Activated CD8-positive, alpha-beta T cell treated with anti-CD3 and anti-CD28 coated beads for 36 hours (primary cell): Measurements from ENCODE around the gene SNCAIP. TPM values are rescaled to one million over a fixed set of nuclear protein-coding genes. Genes with fewer than 3 reads are reported as not detected.

Experiments used
- ATAC-seq: fragments of 200-7000 bp; cut with Tn5 transposase; one replicate; pipeline ENCODE4 v1.10.0; 2021; ENCODE audit warnings: mild to moderate bottlenecking, moderate library complexity
- CTCF ChIA-PET: fragments of 350-600 bp; sonication (Branson Sonifier 250); formaldehyde crosslinking; loops from one replicate; lab custom pipeline; 2021; ENCODE audit warnings: antibody characterized with exemption; lab: Charles Lee
- POLR2A ChIA-PET: fragments of 350-600 bp; sonication (Branson Sonifier 250); formaldehyde crosslinking; loops from one replicate; lab custom pipeline; 2021; ENCODE audit warnings: antibody characterized with exemption; lab: Charles Lee
- DNase-seq: peaks from one replicate; pipeline ENCODE4 v3.0.0-alpha.2; 2020
- H3K27ac Mint-ChIP-seq: one replicate; pipeline ENCODE4 v1.8.0; 2021; ENCODE audit warnings: mild to moderate bottlenecking, mixed read lengths
- H3K27me3 Mint-ChIP-seq: one replicate; pipeline ENCODE4 v1.8.0; 2021; ENCODE audit warnings: mixed read lengths
- H3K36me3 Mint-ChIP-seq: one replicate; pipeline ENCODE4 v1.8.0; 2021; ENCODE audit warnings: low read depth, mixed read lengths
- H3K4me1 Mint-ChIP-seq: one replicate; pipeline ENCODE4 v1.8.0; 2021; ENCODE audit warnings: low read depth, mixed read lengths
- H3K4me3 Mint-ChIP-seq: one replicate; pipeline ENCODE4 v1.8.0; 2021; ENCODE audit warnings: mild to moderate bottlenecking, moderate library complexity, mixed read lengths
- H3K9me3 Mint-ChIP-seq: one replicate; pipeline ENCODE4 v1.8.0; 2021; ENCODE audit warnings: mixed read lengths
- CTCF ChIP-seq: fragments of 200-600 bp; IDR thresholded peaks from one replicate; pipeline ENCODE4 v1.8.0; 2022; ENCODE audit warnings: antibody characterized with exemption, mild to moderate bottlenecking
- intact Hi-C: fragments of 100-400 bp; cut with micrococcal nuclease; formaldehyde crosslinking; loops from one replicate; pipeline ENCODE4 v1.10.0; 2022
- total RNA-seq, 2 experiments: library from RNA; stranded (reverse); gene quantifications; one replicate each; pipeline ENCODE4 v1.2.3, GENCODE V29; 2021

SNCAIP gene
- total RNA-seq, 2 experiments from 2014 or later = not detected

DNA sequence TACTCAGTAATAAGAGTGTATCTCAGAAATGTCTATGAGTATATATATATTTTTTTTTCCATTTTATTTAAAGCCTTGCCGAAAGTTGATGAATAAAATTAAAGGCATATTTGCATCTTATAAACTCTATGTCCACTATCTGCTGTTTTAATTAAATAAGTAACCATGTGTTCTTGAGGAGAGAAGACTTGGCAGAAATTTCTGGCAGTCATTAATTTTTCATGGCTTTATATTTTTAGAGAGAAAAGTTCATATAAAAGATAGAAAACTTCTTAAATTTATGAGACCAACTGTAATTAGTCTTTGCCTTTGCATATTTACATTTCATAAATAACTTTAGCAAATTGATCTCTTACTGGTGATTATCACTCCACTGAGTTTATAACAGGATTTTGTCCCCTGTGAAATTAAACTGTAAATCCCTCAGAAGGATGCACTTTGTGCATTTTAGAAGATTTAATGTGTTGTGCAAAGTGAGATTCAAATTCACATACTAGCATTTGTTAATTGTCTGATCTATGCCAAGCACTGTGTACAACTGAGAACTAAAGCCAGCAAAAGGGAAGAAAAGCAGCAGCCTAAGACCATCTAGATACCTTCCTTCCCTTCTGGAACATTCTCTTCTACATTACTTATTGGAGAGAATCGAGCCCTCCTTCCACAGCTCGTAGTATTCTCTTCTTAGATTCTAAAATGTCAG is 108.7 kb downstream of the SNCAIP start:
- ChIA-PET CTCF (no interaction called here), POLR2A (no interaction called here)
- Mint-ChIP-seq H3K9me3 (no peaks in the 10 kb centered on the region), H3K27me3 (peaks cover 8% of the 10 kb centered on the region), H3K27ac (no peak overlapping the region), H3K4me3 (no peak overlapping the region), H3K36me3 (no peaks in the 10 kb centered on the region), H3K4me1 (no peaks in the 10 kb centered on the region)
- DNase-seq = no peak
- ATAC-seq = no peak
- no peak for TF ChIP-seq CTCF
- intact Hi-C loops = no loop called here

GRCh38 chr5:122421374-122422079 is 109.5 kb downstream of the SNCAIP start:
- Mint-ChIP-seq H3K36me3 (no peaks in the 10 kb centered on the region), H3K9me3 (no peaks in the 10 kb centered on the region), H3K4me1 (no peaks in the 10 kb centered on the region), H3K4me3 (no peak overlapping the region), H3K27ac (no peak overlapping the region), H3K27me3 (peaks cover 5% of the 10 kb centered on the region)
- no peak for TF ChIP-seq CTCF
- POLR2A ChIA-PET = no interaction called here
- DNase-seq (no peak), ATAC-seq (no peak)
- intact Hi-C loops = no loop called here
- CTCF ChIA-PET = no interaction called here

DNA sequence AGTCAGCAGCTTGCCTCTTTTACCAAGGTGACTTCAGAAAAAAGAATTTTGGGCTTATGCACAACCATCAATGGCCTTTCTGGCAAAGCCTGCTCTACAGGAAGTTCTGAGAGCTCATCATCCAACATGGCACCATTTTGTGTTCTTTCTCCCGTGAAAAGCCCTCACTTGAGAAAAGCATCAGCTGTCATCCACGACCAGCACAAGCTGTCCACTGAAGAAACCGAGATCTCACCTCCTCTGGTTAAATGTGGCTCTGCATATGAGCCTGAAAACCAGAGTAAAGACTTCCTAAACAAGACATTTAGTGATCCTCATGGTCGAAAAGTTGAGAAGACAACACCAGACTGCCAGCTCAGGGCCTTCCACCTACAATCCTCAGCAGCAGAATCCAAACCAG is 111.2 kb downstream of the SNCAIP start:
- TF ChIP-seq CTCF = no peak
- Mint-ChIP-seq H3K27me3 (peaks cover 3% of the 10 kb centered on the region), H3K27ac (no peak overlapping the region), H3K36me3 (no peaks in the 10 kb centered on the region), H3K4me1 (no peaks in the 10 kb centered on the region), H3K9me3 (peaks cover under 1% of the 10 kb centered on the region), H3K4me3 (no peak overlapping the region)
- intact Hi-C loops = no loop called here
- ChIA-PET CTCF (no interaction called here), POLR2A (no interaction called here)
- DNase-seq (no peak), ATAC-seq (no peak)

- peaks cover 2% of the 10 kb centered on the region for H3K9me3 Mint-ChIP-seq
- H3K4me1 Mint-ChIP-seq = no peaks in the 10 kb centered on the region
- no peak for TF ChIP-seq CTCF
- H3K27me3 Mint-ChIP-seq = peaks cover 2% of the 10 kb centered on the region
- ATAC-seq (no peak), DNase-seq (no peak)
- CTCF ChIA-PET = no interaction called here
- H3K27ac Mint-ChIP-seq = no peak overlapping the region
- intact Hi-C loops = no loop called here
- no peaks in the 10 kb centered on the region for H3K36me3 Mint-ChIP-seq
- no peak overlapping the region for H3K4me3 Mint-ChIP-seq
- POLR2A ChIA-PET = no interaction called here
Measured at GRCh38 chr5:122424132-122424531, 112.1 kb downstream of the SNCAIP start.

- DNase-seq (no peak), ATAC-seq (no peak)
- ChIA-PET POLR2A (no interaction called here), CTCF (no interaction called here)
- no peak overlapping the region for H3K4me3 Mint-ChIP-seq
- H3K27ac Mint-ChIP-seq = no peak overlapping the region
- no peaks in the 10 kb centered on the region for H3K4me1 Mint-ChIP-seq
- H3K36me3 Mint-ChIP-seq = no peaks in the 10 kb centered on the region
- intact Hi-C loops = no loop called here
- peaks cover 2% of the 10 kb centered on the region for H3K27me3 Mint-ChIP-seq
- TF ChIP-seq CTCF = no peak
- H3K9me3 Mint-ChIP-seq = peaks cover 2% of the 10 kb centered on the region
Measured at GRCh38 chr5:122426301-122426700, 114.3 kb downstream of the SNCAIP start.
